Panc1 (cell line): ENCODE measurements around the gene PEX5L. TPM values are rescaled to one million over a fixed set of nuclear protein-coding genes. Genes with fewer than 3 reads are reported as not detected.

ENCODE experiments used
- ATAC-seq: fragments of 200-7000 bp; cut with Tn5 transposase; 2 replicates; pipeline ENCODE4 v1.9.1; 2020; ENCODE audit warnings: mild to moderate bottlenecking, moderate library complexity
- BruUV-seq: library from RNA; stranded (reverse); fragments of 400-500 nt; replicated peaks from 2 replicates; lab custom pipeline; 2021; lab: Mats Ljungman, UMichigan
- CTCF ChIA-PET: fragments of 300-600 bp; sonication (Branson Sonifier 250); formaldehyde crosslinking; loops from one replicate; lab custom pipeline; 2022; ENCODE audit warnings: antibody characterized with exemption; lab: Charles Lee
- POLR2A ChIA-PET: fragments of 300-600 bp; sonication (Branson Sonifier 250); formaldehyde crosslinking; loops from one replicate; lab custom pipeline; 2022; ENCODE audit warnings: antibody characterized with exemption; lab: Charles Lee
- DNase-seq: peaks from one replicate; pipeline ENCODE4 v3.0.0-alpha.2; 2010; ENCODE audit warnings: low read depth, low spot score
- H3K27ac ChIP-seq: 2 replicates; pipeline ENCODE4 v1.5.1; 2011; ENCODE audit warnings: mild to moderate bottlenecking, low read length, inconsistent platforms
- H3K27me3 ChIP-seq: fragments of 200-500 bp; sonication (Bioruptor generic); 2 replicates; pipeline ENCODE4 v1.6.0; 2014; ENCODE audit warnings: low read length, inconsistent platforms; ENCODE audit not compliant: control insufficient read depth, insufficient read depth
- H3K36me3 ChIP-seq: fragments of 200-500 bp; sonication (Bioruptor generic); 2 replicates; pipeline ENCODE4 v1.5.1; 2014; ENCODE audit warnings: inconsistent platforms, mild to moderate bottlenecking, low read length, moderate library complexity; ENCODE audit not compliant: control insufficient read depth, insufficient read depth
- H3K4me1 ChIP-seq: 2 replicates; pipeline ENCODE4 v1.5.1; 2011; ENCODE audit warnings: inconsistent platforms, mild to moderate bottlenecking, low read length, moderate library complexity; ENCODE audit not compliant: control insufficient read depth, insufficient read depth
- H3K4me3 ChIP-seq, 2 experiments: 2 replicates each; pipeline ENCODE4 v1.5.1; 2011 to 2012; ENCODE audit warnings: low read depth in 2 of 2, low read length in 2 of 2, mild to moderate bottlenecking in 2 of 2, inconsistent platforms in 1 of 2, moderate library complexity in 1 of 2
- H3K9me3 ChIP-seq: fragments of 200-500 bp; sonication (Bioruptor generic); 2 replicates; pipeline ENCODE4 v1.5.1; 2014; ENCODE audit warnings: low read depth, mild to moderate bottlenecking, inconsistent platforms, low read length, moderate library complexity; ENCODE audit not compliant: control insufficient read depth, insufficient read depth
- CTCF ChIP-seq: fragments of 450-650 bp; IDR thresholded peaks from 2 replicates; pipeline ENCODE4 v1.5.1; 2017; ENCODE audit warnings: mild to moderate bottlenecking
- POLR2AphosphoS5 ChIP-seq: IDR thresholded peaks from 2 replicates; pipeline ENCODE4 v1.6.1; 2012; ENCODE audit warnings: mild to moderate bottlenecking, low read depth, low read length, moderate library complexity
- REST ChIP-seq, 2 experiments: IDR thresholded peaks; 2 replicates each; pipeline ENCODE4 v1.6.1; 2011 to 2012; ENCODE audit warnings: low read depth in 2 of 2, control low read depth in 1 of 2, low read length in 1 of 2, mild to moderate bottlenecking in 1 of 2, moderate library complexity in 1 of 2; ENCODE audit not compliant: insufficient read depth in 1 of 2
- SIN3A ChIP-seq: IDR thresholded peaks from 2 replicates; pipeline ENCODE4 v1.6.1; 2012; ENCODE audit warnings: low read depth, mild to moderate bottlenecking, low read length, moderate library complexity, borderline replicate concordance; ENCODE audit not compliant: insufficient read depth
- TCF7L2 ChIP-seq: IDR thresholded peaks from 2 replicates; pipeline ENCODE4 v1.6.1; 2011; ENCODE audit warnings: mild to moderate bottlenecking, low read depth, low read length, inconsistent platforms
- in situ Hi-C: cut with HindIII; loops from 2 replicates; pipeline ENCODE4 v1.10.0; 2016; ENCODE audit warnings: low sequenced_read_pairs, low pct_unique_long_range_greater_than_20kb
- intact Hi-C: fragments of 100-400 bp; cut with micrococcal nuclease; formaldehyde crosslinking; loops from one replicate; pipeline ENCODE4 v1.10.0; 2022; ENCODE audit not compliant: unreplicated experiment
- total RNA-seq: library from RNA; stranded (reverse); gene quantifications from one replicate; pipeline ENCODE4 v1.2.1, GENCODE V29; 2021; ENCODE audit not compliant: unreplicated experiment

The PEX5L gene
- total RNA-seq, 1 experiment from 2014 or later = 0.23 TPM

GRCh38 chr3:179769411-179770247, 267.1 kb downstream of the PEX5L start:
- ChIA-PET CTCF (no interaction called here), POLR2A (no interaction called here)
- intact Hi-C loops = no loop called here
- TF ChIP-seq SIN3A (no peak), REST (IDR thresholded peaks at IDR 0.05; ENCODE audit: insufficient read depth in 1 of 2, low read depth in 2 of 2, low read length in 1 of 2) (no peak), CTCF (no peak), TCF7L2 (no peak), POLR2AphosphoS5 (no peak)
- Histone ChIP-seq H3K36me3 (no peaks in the 10 kb centered on the region), H3K27ac (no peak overlapping the region), H3K4me1 (no peaks in the 10 kb centered on the region), H3K4me3 (no peak overlapping the region), H3K27me3 (no peaks in the 10 kb centered on the region), H3K9me3 (no peaks in the 10 kb centered on the region)
- in situ Hi-C loops = no loop called here
- no peak for ATAC-seq
- DNase-seq = no peak
- no TSS peak for BruUV-seq

GRCh38 chr3:179768080-179768479, 268.7 kb downstream of the PEX5L start:
- CTCF ChIA-PET = no interaction called here
- no peak overlapping the region for H3K4me3 ChIP-seq
- no peaks in the 10 kb centered on the region for H3K9me3 ChIP-seq
- POLR2A ChIA-PET = interaction anchor here (0.6 kb wide), 1 partner anchor 332 kb away, joined by 3 read pairs; no protein-coding TSS in a partner anchor
- DNase-seq (no peak), ATAC-seq (peak; percentile 71)
- intact Hi-C loops = no loop called here
- in situ Hi-C loops = no loop called here
- TF ChIP-seq SIN3A (no peak), POLR2AphosphoS5 (no peak), TCF7L2 (no peak), CTCF (peak; percentile 79), REST (IDR thresholded peaks at IDR 0.05; ENCODE audit: insufficient read depth in 1 of 2, low read depth in 2 of 2, low read length in 1 of 2) (no peak)
- no peaks in the 10 kb centered on the region for H3K36me3 ChIP-seq
- no peaks in the 10 kb centered on the region for H3K4me1 ChIP-seq
- no peak overlapping the region for H3K27ac ChIP-seq
- no TSS peak for BruUV-seq
- H3K27me3 ChIP-seq = no peaks in the 10 kb centered on the region
